ENCODE results near the gene RBPJ.

Gene RBPJ

DNA sequence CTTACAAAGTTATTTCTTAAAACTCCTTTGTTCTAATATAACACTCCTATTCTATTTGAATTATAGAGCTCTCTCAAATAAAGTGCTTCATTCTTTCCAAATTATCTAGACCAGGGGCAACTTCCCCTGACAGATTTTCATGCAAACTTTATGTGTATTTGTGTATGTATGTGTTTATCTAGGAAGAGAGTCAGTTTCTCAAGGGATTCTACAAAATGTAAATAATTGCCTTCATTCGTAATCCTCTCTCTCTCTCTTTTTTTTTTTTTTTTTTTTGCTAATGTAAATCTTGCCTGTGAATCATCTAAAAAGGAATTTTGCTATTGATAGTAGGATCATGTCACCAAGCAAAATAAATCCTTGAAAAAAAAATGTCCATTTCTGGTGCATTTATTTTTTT, 38.9 kb upstream of the RBPJ start:
- TF ChIP-seq, protein P1, sequence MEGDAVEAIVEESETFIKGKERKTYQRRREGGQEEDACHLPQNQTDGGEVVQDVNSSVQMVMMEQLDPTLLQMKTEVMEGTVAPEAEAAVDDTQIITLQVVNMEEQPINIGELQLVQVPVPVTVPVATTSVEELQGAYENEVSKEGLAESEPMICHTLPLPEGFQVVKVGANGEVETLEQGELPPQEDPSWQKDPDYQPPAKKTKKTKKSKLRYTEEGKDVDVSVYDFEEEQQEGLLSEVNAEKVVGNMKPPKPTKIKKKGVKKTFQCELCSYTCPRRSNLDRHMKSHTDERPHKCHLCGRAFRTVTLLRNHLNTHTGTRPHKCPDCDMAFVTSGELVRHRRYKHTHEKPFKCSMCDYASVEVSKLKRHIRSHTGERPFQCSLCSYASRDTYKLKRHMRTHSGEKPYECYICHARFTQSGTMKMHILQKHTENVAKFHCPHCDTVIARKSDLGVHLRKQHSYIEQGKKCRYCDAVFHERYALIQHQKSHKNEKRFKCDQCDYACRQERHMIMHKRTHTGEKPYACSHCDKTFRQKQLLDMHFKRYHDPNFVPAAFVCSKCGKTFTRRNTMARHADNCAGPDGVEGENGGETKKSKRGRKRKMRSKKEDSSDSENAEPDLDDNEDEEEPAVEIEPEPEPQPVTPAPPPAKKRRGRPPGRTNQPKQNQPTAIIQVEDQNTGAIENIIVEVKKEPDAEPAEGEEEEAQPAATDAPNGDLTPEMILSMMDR (IDR thresholded peaks at IDR 0.05; ENCODE audit: low read length, missing control alignments): no peak

DNA sequence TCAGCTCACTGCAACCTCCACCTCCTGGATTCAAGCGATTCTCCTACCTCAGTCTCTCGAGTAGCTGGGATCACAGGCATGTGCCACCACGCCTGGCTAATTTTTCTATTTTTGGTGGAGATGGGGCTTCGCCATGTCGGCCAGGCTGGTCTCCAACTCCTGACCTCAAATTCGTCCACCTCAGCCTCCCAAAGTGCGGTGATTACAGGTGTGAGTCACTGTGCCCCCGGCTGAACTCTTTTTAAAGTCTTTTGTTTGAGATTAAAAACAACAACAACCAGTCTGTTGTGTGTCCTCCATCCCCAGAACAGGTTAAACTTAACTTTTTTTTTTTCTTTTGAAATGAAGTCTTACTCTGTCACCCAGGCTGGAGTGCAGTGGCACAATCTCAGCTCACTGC, 36.3 kb upstream of the RBPJ start:
- DNase-seq (ENCODE audit: low read depth): no peak
- TF ChIP-seq, protein P1 (IDR thresholded peaks at IDR 0.05; ENCODE audit: low read length, missing control alignments): no peak
- H3K4me3 ChIP-seq (replicated peaks; ENCODE audit: low read depth, low read length): no peak overlapping the region

More for the DNA sequence above, 38.9 kb upstream of the RBPJ start:
- DNase-seq (ENCODE audit: low read depth): no peak
- H3K4me3 ChIP-seq (replicated peaks; ENCODE audit: low read depth, low read length): no peak overlapping the region

DNA sequence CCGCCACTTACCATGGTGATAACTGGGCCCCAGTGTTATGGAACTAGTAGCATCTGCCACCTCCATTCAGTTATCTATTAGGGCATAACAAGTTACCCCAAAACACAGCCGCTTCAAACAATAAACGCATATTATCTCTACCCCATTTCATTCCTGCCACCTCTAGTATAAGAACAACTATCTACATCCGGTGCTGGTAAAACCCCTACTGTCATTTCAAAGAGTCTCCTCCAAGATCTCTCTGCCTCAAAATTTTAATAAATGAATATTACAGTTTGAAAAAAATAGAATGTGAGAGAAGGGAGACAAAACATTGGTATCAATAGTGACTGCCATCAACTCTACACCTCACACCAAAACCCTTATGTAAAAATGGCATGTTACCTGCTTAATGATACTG, 35.5 kb upstream of the RBPJ start:
- H3K4me3 ChIP-seq (replicated peaks; ENCODE audit: low read depth, low read length): no peak overlapping the region
- TF ChIP-seq, protein P1 (IDR thresholded peaks at IDR 0.05; ENCODE audit: low read length, missing control alignments): no peak
- no peak for DNase-seq (ENCODE audit: low read depth)

DNA sequence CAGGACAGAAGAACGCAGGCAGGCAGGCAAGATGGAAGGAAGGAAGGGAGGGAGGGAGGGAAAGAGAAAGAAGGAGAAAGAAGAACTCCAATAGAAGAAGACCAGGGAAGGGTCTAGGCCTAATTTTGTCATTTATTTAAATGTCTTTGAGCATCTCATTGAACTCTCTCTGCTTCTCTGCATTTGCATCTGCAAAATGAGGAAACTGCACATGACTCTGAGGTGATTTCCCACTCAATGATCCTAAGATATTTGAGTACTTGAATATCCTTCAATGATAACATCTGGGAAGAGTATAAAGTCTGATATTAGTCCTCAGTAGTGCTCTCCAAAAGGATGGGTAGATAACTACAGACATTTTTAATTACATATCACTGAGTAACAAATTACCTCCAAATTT, 33.1 kb upstream of the RBPJ start:
- TF ChIP-seq, protein P1 (IDR thresholded peaks at IDR 0.05; ENCODE audit: low read length, missing control alignments): no peak
- no peak overlapping the region for H3K4me3 ChIP-seq (replicated peaks; ENCODE audit: low read depth, low read length)
- no peak for DNase-seq (ENCODE audit: low read depth)

DNA sequence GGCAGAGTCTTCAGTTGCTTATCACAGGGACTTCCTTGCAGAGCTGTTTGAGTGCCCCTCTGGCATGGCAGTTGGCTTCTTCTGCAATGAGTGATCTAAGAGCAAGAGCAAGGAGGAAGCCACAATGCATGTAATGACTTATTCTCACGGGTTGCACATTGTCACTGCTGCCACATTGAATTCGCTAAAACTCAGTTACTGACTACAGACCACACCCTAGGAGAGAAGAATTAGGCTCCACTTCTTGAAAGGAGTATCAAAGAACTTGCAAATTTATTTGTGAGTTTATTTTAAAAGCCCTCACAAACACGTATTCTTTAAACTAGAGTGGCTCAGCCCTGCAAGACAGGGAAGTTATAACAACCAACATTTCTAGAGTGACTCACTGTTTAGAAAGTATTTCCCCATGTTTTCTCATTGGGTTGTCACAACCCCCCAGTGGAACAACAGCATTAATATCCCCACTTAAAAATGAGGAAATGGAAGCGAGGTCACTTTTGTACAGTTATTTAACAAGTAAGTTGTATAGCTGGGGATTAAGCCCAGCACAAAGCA, 32.4 kb upstream of the RBPJ start:
- H3K4me3 ChIP-seq (replicated peaks; ENCODE audit: low read depth, low read length): no peak overlapping the region
- TF ChIP-seq, protein P1 (IDR thresholded peaks at IDR 0.05; ENCODE audit: low read length, missing control alignments): no peak
- DNase-seq (ENCODE audit: low read depth): peak; percentile 45

DNA sequence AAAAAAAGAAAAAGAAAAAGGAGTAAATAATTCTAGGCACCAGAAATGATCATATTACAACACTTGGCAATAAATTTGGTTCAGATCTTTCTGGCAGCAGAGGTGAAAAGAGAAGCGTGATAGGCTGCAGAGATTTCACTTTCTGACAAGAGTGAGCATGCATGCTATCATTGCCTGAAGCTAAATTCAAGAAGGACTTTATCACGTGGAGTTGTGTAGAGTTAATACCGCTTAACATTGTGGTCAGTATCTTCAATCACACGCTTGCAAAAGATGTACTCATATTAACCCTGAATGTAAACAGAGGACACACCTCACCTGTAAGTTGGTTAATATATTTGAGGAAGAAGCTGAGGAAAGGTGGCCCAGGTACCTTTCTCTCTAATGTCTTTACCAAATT, 31.4 kb upstream of the RBPJ start:
- TF ChIP-seq, protein P1 (IDR thresholded peaks at IDR 0.05; ENCODE audit: low read length, missing control alignments): no peak
- no peak for DNase-seq (ENCODE audit: low read depth)
- no peak overlapping the region for H3K4me3 ChIP-seq (replicated peaks; ENCODE audit: low read depth, low read length)

DNA sequence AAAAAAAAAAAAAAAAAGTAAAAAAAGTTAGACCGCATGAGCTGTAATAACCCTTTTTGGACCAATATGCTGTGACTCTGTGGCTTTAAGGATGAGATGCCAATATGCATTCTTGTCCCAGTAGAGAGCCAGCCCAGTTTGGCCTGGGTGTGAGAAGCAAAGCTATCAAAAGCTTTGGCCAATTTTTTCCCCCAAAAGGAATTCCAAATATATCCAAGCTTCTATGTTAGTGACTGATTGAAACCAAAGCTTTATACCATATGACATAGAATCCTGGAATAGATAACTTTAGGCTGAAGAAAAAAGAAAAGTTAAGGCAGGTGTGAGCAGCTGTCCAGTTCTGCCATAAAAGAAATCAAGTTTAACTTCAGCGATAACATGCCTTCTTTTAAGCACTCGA, 30.5 kb upstream of the RBPJ start:
- TF ChIP-seq, protein P1 (IDR thresholded peaks at IDR 0.05; ENCODE audit: low read length, missing control alignments): no peak
- H3K4me3 ChIP-seq (replicated peaks; ENCODE audit: low read depth, low read length): no peak overlapping the region
- no peak for DNase-seq (ENCODE audit: low read depth)

Measured in fibroblast of pulmonary artery (primary cell).